NB4 (cell line): ENCODE results near the gene CD4.
A peak's percentile ranks its signal among the peaks of the same experiment; 100 is the strongest.

Source experiments
- DNase-seq: peaks from one replicate; pipeline ENCODE4 v3.0.0; 2010; ENCODE audit warnings: low read depth
- H3K4me3 ChIP-seq: one replicate; pipeline ENCODE4 v1.5.1; 2011; ENCODE audit warnings: mild to moderate bottlenecking, low read depth, low read length, moderate library complexity
- MYC ChIP-seq: IDR thresholded peaks from 2 replicates; pipeline ENCODE4 v1.6.1; 2011; ENCODE audit warnings: low read depth, low read length
- POLR2A ChIP-seq: IDR thresholded peaks from 2 replicates; pipeline ENCODE4 v1.6.1; 2011; ENCODE audit warnings: mild to moderate bottlenecking; ENCODE audit not compliant: insufficient read length; ENCODE audit errors: extremely low read depth
- TF ChIP-seq, protein P1 (sequence below): IDR thresholded peaks from one replicate; pipeline ENCODE4 v1.5.1; 2012; ENCODE audit warnings: low read depth, low read length
- TF ChIP-seq, protein P2 (sequence below): IDR thresholded peaks from 2 replicates; pipeline ENCODE4 v1.6.1; 2011; ENCODE audit warnings: low read depth, low read length

CD4 gene

DNA sequence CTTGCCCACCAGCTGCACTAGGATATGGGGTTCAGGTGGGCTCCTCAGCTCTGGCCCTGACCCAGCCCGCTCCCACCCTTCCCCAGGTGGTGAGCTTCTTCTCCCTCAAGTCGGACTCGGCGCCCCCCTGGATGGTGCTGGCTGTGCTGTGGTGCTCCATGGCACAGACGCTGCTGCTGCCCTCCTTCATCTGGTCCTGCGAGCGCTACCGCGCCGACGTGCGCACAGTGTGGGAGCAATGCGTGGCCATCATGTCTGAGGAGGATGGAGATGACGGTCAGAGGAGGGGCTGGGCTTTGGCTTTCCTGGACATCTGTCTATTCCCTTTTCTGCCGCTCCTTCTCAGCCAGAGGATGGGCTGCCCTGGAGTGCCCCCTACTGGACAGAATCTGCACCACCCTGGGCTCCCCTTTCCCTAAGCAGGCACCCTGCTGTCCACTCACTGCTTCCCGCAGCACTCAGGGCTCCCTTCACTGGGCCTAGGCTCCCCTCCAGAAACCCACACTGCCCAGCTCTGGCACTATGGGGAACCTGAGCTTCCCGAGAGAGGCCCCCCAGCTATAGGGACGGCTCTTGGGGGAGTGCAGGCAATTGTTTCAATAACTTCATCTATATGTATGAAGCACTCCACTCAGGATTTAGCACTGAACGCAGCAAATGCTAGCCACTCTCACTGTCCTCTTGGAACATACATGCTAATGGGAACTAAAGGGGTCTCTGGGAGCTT lies 36.2 kb downstream of the CD4 start:
- TF ChIP-seq, protein P1, sequence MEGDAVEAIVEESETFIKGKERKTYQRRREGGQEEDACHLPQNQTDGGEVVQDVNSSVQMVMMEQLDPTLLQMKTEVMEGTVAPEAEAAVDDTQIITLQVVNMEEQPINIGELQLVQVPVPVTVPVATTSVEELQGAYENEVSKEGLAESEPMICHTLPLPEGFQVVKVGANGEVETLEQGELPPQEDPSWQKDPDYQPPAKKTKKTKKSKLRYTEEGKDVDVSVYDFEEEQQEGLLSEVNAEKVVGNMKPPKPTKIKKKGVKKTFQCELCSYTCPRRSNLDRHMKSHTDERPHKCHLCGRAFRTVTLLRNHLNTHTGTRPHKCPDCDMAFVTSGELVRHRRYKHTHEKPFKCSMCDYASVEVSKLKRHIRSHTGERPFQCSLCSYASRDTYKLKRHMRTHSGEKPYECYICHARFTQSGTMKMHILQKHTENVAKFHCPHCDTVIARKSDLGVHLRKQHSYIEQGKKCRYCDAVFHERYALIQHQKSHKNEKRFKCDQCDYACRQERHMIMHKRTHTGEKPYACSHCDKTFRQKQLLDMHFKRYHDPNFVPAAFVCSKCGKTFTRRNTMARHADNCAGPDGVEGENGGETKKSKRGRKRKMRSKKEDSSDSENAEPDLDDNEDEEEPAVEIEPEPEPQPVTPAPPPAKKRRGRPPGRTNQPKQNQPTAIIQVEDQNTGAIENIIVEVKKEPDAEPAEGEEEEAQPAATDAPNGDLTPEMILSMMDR: peak; percentile 89
- TF ChIP-seq, protein P2, sequence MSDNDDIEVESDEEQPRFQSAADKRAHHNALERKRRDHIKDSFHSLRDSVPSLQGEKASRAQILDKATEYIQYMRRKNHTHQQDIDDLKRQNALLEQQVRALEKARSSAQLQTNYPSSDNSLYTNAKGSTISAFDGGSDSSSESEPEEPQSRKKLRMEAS: 0 out of 2 replicates have a peak, but pooled peaks have one; percentile 11
- TF ChIP-seq POLR2A: no peak
- peak; percentile 69 for TF ChIP-seq MYC
- no peak overlapping the region for H3K4me3 ChIP-seq
- peak; percentile 81 for DNase-seq

DNA sequence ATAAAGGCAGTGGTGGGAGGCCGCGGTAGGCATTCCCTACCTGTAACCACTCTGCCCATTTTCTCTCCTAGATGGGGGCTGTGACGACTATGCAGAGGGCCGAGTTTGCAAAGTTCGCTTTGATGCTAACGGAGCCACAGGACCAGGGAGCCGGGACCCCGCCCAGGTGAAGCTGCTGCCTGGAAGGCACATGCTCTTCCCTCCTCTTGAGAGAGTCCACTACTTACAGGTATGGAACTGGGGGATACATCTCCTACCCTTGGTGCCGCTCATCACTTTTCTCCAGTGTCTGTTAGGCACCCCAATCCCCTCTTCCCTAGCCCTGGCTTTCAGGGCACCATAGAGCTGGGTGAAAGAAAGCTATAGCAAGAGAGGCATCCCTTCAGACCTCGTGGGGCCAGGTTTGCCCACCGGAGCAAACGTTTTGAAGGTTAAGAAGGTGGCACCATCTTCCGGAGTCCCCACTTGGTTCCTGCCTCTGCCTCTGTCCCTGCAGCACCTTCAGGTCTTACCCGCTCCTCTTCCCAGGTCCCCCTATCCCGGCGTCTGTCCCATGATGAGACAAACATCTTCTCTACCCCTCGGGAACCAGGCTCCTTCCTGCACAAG lies 36.9 kb downstream of the CD4 start:
- TF ChIP-seq POLR2A (no peak), MYC (no peak)
- TF ChIP-seq, protein P1: no peak
- TF ChIP-seq, protein P2: no peak
- no peak for DNase-seq
- no peak overlapping the region for H3K4me3 ChIP-seq

DNA sequence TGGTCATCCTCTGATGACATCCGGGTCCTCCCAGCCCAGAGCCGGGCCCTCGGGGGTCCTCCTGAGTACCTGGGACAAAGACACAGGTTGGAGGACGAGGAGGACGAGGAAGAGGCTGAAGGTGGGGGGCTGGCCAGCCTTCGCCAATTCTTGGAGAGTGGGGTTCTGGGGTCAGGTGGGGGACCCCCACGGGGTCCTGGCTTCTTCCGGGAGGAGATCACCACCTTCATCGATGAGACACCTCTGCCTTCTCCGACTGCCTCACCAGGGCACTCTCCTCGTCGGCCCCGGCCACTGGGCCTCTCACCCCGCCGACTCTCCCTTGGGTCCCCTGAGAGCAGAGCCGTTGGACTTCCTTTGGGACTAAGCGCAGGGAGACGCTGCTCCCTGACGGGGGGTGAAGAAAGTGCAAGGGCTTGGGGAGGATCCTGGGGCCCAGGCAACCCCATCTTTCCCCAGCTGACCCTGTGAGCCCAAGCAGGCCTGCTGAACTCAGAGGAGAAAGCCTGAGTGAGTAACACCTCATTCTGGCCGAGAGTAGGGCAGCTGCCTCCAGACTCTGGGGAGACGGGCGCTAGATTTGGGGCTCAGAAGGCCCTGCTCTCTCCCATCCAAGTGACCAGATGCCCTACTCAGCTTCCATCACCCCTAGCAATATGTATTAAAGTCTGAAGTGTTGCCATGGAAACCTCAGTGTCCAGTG lies 37.6 kb downstream of the CD4 start:
- H3K4me3 ChIP-seq: no peak overlapping the region
- DNase-seq: no peak

DNA sequence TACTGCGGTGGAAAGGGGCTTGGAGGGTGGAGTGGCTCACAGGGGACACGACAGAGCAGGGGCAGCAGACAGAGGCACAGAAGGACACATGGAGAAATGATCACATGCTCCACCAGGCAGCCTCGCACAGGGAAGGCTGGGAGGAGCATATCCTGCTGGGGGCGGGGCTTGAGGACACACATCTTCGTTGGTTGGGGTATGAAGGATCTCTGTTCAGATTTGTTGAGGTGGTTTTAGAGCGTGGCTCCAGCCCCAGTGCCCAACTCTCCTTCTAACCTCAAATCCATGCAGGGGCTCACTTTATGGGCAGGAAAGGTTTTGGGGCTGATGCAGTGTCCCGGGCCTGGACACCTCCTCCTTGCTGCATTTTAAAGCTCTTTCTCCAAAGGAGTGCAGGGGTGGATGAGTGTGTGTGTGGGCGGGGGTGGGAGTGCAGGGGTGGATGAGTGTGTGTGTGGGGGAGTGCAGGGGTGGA lies 38.1 kb downstream of the CD4 start:
- DNase-seq: peak; percentile 63
- TF ChIP-seq, protein P2: peak; percentile 65
- TF ChIP-seq, protein P1: no peak
- H3K4me3 ChIP-seq: no peak overlapping the region

More for the DNA sequence above, 37.6 kb downstream of the CD4 start:
- no peak for TF ChIP-seq POLR2A
- TF ChIP-seq, protein P2: no peak
- TF ChIP-seq, protein P1: no peak
- no peak for TF ChIP-seq MYC

DNA sequence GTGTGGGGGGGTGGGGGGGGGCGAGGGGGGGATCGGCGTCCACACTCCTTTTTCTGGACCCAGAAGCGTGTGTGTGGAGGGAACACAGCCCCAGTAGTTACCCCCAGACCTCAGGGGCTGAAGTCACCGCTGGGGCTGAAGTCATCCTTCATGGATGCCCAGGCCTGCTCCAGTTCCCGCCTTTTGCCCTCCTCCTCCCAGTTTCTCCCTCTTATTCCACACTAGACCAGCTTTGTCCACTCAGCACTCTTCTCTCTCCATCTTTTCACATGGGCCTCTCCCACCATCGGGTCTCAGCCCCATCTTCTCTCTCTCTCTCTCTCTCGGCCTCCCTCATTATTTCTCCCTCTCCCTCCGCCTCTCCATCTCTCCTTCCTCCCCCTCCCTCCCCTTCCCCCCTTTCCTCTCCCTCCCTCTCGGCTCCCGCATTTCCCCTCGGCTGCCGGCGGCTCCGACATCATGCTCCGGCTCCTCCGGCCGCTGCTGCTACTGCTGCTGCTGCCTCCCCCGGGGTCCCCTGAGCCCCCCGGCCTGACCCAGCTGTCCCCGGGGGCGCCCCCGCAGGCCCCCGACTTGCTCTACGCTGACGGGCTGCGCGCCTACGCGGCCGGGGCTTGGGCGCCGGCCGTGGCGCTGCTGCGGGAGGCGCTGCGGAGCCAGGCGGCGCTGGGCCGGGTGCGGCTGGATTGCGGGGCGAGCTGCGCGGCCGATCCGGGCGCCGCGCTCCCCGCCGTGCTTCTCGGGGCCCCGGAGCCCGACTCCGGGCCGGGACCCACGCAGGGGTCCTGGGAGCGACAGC lies 38.9 kb downstream of the CD4 start, which contains the start of gene P3H3:
Gene P3H3, plus strand, starts transcription at position 426 of the 799 bp plus-strand sequence. Its CDS starts 34 bp downstream, at position 460.
- TF ChIP-seq POLR2A (peak; percentile 8), MYC (no peak)
- TF ChIP-seq, protein P1: no peak
- TF ChIP-seq, protein P2: no peak
- peak within 1 kb of the TSS; percentile 38 for H3K4me3 ChIP-seq
- peak; percentile 34 for DNase-seq
